ENCODE data around the gene TMEM14B.
"Not testable (repeated sequence)": the region's sequence is repeated elsewhere in the genome, so short reads cannot be mapped to it uniquely, and the experiment has no call there.

The TMEM14B gene

DNA sequence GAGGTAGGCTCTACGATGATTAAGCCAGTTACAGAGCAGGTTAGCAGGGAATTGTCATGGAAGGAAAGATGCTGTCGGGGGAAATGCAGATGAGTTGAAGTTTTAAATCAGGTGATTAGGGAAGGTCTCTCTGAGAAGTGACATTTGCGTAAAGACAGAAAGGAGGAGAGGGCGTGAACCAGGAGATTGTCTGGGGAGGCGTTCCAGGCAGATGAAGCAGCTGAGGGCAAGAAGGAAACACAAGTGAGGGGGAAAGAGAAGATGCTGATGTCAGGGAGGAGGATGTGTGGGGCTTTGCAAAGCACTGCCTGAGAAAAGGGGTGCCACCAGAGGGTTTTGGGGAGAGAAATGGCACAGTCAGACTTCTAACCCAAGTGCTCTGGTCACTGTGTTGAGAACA is 2.5 kb upstream of the TMEM14B start:
- DNase-seq (ENCODE audit: low read depth in 1 of 2, low spot score in 1 of 2), result no peak

DNA sequence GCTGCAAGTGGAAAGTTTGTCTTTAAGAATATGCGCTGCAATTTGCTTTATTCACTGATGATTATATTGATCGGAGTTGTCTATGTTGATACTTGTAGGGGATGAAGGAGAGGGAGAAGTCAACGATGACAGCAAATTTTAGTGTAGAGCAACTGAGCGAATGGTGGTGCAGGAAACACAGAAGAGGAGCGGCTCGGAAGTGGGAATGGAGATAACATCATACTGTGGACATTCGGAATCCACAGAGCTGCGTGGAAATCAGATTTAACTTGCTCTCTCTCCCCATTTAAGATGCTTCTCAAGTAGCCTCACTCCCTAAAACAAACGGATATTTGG is 722 bp upstream of the TMEM14B start:
- DNase-seq (ENCODE audit: low read depth in 1 of 2, low spot score in 1 of 2), result no peak

DNA sequence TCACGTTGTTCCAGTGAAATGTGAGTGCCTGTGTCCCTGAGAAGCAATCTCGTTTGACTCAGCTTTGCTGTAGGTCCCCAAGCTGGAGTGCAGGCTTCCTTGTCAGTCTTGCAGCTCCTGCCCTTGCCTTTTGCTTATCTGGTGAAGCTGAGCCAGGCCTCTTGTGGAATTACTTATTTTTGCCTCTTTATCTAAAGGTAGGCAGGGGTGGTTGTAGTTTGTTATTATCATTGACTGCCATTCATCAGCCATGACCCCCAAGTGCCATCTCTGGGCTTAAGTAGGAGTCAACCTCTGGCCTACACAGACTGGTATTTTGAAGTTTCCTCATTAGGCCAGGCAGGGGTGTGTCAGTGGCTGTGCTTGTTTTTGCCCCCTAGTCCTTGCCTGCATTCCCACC is 2.1 kb downstream of the TMEM14B start:
- no peak for DNase-seq (ENCODE audit: low read depth in 1 of 2, low spot score in 1 of 2)

DNA sequence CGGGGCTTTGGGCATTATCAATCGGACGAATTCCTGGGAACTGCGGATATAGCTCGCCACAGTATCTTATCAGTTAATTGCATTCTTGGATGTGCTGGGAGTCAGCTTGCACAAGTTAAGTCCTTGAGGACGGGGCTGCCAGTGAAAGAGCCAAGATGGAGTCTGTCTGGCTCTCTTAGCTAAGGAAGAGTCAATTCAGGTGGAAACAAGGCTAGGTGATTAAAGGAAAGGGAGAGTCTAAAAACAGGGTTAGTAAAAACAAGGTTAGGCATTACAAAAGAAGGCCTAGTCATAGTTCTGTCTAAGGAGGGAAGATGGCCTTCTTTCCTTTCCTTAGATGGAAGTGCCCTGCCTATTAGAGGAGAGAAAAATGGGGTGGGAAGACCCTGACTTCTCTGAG is 3.0 kb downstream of the TMEM14B start:
- not testable (repeated sequence) for DNase-seq (ENCODE audit: low read depth in 1 of 2, low spot score in 1 of 2)

DNA sequence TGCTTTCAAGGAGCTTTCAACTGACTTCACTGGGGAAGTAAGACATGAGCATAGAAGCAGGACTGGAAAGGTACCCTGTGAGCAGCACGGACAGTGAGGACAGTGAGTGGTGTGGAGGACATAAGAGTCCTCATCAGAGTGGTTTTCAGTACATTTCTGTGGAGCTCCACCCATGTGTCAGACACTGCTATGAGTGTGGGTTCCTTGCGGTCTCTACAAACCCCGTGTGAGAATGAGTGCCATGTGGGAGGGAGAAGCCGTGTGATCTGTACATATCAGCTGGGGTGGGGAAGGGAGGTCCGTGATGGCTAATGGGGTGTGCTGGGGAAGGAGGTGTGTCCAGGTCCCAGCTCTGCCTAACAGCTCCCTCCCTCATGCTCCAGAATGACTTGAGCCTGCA is 4.2 kb downstream of the TMEM14B start:
- DNase-seq (ENCODE audit: low read depth in 1 of 2, low spot score in 1 of 2), result not testable (repeated sequence)

DNA sequence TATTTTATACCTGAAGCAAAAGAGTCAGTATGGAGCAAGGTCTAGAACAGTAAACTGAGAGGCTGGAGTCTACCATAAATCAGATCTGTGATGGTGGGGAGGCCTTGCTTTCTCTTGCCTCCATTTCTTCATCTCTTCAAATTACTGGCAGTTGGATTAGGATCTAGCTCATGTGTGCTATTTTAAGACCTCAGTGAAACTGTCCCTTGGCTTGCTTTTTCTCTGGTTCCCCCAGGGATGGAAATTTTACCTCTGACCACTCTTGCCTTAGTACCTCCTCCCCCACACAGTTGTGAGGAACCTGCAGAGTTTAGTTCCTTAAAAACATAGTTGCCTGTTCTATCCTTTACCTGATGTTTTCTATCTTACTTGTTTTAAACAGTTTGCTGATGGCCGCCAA is 8.5 kb downstream of the TMEM14B start:
- no peak for DNase-seq (ENCODE audit: low read depth in 1 of 2, low spot score in 1 of 2)

DNA sequence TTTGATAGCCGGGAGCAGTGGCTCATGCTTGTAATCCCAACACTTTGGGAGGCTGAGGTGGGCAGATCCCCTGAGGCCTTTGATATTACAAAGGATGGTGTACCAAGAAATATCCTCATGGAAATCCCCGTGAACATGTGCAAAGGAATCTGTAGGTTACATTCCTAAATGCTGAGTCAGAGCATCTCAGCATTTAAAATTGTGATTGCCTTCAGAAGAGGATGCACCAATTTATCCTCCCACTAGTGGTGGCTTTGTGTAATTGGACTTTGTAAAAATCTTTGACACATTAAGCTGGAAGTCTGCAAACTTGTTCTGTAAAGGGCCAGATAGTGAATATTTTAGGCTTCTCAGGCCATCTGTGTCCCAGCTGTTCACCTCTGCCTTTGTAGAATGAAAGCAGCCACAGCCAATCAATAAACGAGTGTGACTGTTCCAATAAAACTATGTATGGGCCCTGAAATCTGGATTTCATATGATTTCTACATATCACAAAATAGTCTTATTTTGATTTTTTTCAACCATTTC is 11.8 kb downstream of the TMEM14B start:
- no peak for DNase-seq (ENCODE audit: low read depth in 1 of 2, low spot score in 1 of 2)

DNA sequence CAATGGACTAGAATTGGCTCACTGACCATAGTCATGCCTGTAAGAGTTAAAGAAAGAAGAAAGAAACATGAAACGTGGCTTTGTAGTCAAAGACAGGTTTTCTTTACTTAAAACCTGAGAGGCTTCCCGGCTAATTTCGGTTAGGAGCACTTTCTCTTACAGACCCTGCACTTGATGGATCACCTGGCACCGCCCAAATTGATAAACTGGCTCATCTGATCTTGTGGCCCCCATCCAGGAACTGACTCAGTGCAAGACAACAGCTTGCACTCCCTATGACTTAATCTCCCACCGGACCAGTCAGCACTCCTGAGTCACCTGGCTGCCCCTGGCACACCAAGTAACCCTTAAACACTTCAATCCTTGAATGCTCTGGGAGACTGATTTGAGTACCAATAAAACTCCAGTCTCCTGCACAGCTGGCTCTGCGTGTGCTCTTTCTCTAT is 12.3 kb downstream of the TMEM14B start:
- DNase-seq (ENCODE audit: low read depth in 1 of 2, low spot score in 1 of 2), result no peak

DNA sequence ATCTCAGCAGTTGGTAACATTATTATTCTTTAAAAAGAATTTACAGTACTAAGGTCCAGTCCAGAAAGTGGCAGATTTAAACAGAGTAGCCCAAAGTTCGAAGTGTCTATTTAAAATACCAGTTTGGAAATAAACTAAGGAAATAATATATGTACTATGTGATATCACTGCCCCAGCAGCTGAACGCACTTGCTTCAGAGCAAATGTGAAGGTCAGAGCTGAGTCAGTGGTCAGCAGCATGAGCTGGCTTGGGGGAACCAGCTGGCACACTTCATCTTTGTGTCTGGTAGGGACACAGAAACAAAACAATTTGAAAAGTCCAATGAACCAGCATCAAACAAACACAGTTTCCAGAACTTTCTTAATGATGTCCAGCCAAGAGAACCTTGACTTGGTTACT is 15.4 kb downstream of the TMEM14B start:
- DNase-seq (ENCODE audit: low read depth in 1 of 2, low spot score in 1 of 2), result no peak

DNA sequence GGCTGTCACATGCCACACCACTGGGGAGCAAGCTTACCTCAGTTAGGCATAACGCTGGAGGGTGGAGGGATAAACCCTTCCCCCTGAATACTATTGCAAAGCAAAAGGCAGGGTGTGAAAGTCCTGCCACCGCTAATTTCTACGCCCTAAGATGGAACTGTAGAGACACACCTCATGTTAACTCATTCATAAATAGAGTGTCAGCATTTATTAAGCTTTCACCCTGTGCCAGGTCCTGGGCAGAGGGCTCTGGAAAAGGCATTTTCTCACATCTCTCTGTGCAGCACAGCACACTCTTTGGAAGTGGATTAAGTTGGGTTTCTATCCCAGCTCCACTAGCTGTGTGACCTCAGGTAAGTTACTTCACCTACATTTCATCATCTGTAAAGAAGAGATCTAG is 21.8 kb downstream of the TMEM14B start:
- DNase-seq (ENCODE audit: low read depth in 1 of 2, low spot score in 1 of 2), result no peak

DNA sequence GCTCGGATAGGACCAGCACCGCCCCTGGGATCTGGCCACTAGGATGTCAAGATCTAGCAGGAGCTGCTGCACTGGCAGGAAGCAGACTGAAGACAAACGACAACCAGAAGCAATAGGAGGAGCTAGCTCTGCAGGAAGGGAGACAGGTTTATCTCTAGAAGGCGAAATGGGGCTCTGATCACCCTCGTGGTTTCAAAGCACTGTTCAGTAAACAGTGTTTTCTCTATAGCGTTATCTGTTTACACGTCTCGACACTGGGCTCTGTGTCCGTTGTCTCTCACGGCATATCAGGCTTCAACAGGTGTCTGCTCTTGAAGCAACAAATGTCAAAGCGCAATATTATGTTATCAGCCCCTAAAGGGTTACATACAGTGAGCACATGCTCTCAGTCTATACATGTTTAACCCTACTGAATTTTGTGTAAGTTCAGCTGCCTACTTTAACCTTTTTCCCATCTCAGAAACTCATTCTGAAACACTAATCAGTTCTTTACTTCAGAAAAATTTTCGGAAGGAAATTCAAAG is 23.8 kb downstream of the TMEM14B start:
- DNase-seq (ENCODE audit: low read depth in 1 of 2, low spot score in 1 of 2), result no peak

DNA sequence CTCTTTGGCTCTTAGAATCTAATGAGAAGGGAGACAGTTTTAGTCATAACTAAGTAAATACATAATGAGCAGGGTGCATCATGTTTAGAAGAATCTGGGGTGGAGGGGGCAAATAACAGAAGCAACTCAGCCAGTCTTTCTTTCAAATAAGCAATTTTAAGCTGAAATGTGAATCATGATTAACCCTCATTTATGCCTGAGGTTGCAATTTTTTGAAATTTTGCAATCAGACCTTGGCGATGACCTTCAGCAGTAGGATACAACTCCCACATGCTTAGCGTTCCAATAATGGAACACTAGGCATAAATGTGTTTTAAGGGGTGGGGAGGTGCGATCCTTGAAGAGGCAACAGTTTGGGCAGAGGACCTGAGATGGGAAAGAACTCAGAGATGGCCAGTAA is 30.6 kb downstream of the TMEM14B start:
- DNase-seq (ENCODE audit: low read depth in 1 of 2, low spot score in 1 of 2), result no peak

DNA sequence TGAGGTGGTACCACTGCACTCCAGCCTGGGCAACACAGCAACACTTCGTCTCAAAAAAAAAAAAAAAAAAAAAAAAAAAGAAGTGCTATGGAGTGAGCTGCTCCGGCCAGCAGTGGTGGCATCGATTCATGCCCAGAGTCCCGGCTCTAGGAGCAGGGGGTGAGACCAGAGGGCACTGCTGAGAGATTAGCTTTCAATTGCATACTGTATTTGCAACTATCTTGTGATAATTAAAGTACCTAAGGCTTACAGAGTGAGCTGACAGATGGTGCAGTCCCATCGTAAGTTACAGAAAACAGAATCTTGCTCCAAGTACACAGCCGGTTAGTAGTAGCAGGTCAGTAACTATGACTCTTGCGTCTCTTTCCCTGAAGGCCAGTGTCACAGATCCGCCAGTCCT is 31.5 kb downstream of the TMEM14B start:
- DNase-seq (ENCODE audit: low read depth in 1 of 2, low spot score in 1 of 2), result no peak

DNA sequence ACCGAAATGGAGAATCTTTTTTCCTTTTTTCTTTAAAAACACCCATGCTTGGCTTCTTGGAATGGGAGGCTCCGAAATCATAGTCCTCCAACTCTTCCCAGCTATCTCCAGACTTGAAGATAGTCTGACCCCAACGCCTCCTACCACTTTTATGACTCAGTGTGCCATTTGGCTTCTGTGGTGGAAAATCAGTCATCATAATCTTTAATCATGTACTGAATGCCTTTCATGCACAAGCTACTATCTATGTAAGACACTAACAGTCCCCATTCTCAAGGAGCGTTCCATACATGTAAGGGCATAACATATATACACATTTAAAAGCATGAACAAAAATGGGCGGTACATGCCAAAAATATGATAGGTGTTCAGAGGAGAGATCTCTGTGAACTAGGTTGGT is 44.1 kb downstream of the TMEM14B start:
- DNase-seq (ENCODE audit: low read depth in 1 of 2, low spot score in 1 of 2), result no peak

DNA sequence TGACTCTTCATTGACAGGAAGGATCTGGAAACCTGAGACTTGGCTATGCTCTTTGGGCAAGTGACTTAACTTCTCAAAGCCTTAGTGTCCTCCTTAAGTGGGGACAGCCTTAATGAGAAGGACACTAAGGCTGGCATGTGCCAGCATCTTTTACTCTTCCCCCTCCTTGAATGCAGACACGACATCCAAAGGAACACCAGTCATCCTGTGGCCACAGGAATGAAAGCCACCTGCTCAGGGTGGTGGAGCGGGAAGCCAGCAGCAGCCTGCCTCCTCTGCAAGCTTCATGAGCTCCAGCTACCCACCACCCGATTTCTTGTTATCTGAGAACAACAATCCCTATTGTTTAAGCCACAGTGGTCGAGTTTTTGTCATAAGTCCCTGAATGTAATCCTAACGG is 44.5 kb downstream of the TMEM14B start:
- DNase-seq (ENCODE audit: low read depth in 1 of 2, low spot score in 1 of 2), result no peak

DNA sequence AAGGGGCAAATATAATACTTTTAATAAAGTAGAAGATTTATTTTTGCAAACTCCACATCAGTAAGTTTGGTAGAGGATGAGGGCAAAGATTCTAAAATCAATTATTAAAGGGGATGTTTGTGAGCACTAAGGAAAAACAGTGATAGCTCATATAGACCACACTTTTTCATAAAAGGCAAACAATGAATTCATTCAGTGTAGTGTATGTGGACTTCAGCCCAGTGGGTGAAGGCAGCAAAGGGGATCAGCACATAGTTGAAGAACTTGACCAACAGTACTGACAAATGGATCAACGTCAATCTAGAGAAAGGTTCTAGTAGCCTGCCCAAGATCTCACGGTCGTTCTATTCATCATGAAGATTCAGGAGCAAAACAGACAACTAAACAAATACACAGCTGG is 45.4 kb downstream of the TMEM14B start:
- no peak for DNase-seq (ENCODE audit: low read depth in 1 of 2, low spot score in 1 of 2)

DNA sequence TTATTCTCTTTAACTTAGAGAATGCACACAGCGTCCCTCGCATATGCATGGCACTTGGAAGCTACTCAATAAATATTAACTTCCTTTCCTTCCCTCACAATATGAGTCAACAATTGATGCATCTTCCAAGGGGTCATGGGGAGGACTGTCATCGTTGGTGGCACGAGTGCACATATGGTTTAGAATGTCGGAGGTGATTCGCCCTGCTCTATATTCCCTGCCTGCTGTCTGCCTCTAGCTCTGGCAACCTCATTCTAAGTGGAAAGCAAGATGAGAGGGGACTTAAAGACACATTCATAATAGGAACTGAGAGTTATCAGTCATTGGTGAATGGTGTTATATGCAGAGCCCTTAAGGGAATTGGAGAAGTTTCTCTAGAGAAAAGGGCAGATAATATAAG is 46.1 kb downstream of the TMEM14B start:
- DNase-seq (ENCODE audit: low read depth in 1 of 2, low spot score in 1 of 2), result no peak

DNA sequence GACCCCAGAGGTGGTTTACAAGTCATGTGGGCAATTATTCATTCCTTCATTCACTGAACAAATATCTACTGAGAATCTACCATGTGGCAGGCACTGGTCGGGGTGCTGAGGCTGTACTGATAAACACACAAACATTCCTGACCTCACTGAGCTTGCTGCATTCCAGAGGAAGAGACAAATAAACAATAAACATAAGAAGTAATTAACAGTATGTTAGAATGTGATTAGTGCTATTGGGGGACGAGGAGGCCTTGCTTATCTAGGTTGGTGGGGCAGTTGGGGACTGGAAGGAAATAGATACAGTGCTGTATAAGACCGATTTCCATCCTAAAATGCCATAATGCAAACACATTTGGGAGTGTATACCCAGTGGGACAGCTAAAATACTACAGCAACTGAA is 46.6 kb downstream of the TMEM14B start:
- DNase-seq (ENCODE audit: low read depth in 1 of 2, low spot score in 1 of 2), result no peak

DNA sequence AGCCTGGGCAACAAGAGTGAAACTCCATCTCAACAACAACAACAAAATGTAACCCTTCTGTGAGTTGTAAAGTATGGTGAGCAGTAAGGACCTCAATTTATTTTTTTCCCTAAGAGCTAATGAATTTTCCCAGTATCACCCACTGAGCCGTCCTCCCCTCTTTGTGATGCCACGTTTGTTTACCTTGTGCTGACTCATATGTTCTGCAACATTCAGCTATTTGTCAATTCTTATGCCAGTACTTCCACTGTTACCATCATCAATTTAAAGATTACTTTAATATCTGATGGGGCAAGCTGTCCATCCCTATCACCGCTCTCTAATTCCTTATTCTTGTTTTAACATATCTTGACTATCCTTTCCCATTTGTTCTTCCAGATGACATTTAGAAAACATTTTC is 53.2 kb downstream of the TMEM14B start:
- no peak for DNase-seq (ENCODE audit: low read depth in 1 of 2, low spot score in 1 of 2)

DNA sequence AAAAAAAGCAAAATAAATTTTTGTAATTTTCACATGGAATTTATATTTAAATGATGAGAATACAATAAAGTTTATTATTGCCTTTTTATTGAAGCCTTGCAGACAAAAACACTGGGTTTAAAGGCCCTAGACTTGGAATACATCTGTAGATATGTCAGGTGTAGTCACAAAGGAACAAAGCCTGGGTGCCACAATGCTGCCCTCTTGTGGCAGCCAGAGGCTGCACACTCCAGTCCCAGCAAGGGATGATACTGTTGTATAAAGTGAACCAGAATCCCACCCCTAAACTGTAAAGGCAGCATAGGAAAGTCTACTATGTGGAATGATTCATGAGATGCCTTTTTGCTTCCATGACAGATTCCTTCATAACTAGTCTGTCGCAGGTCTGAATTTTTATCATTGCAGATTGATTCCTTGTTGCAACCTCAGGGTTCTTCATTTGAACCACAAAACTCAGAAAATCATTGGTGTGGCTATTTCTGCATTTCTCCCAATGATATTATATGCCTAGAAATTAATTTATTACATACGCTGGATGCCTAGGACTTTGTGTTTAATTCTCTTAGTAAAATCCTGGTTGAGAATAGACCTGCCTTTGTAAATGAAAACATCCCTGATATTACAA is 53.7 kb downstream of the TMEM14B start:
- DNase-seq (ENCODE audit: low read depth in 1 of 2, low spot score in 1 of 2), result peak; percentile 17 to 37

All from stimulated activated CD4-positive, alpha-beta T cell treated with anti-CD3 and anti-CD28 coated beads, Interleukin-15, amount 100 ng/mL, for 1 hour (primary cell).